Activated CD4-positive, alpha-beta T cell treated with anti-CD3 and anti-CD28 coated beads, Interleukin-2, Interleukin-6, amounts not matched to agents 100 ng/mL and 50 ng/mL, durations not matched to agents 16 hours and 8 hours (primary cell): ENCODE results near the gene KIF16B.

Experiments used
- DNase-seq: peaks from one replicate; pipeline ENCODE4 v3.0.0-alpha.2; 2020

The KIF16B gene

DNA sequence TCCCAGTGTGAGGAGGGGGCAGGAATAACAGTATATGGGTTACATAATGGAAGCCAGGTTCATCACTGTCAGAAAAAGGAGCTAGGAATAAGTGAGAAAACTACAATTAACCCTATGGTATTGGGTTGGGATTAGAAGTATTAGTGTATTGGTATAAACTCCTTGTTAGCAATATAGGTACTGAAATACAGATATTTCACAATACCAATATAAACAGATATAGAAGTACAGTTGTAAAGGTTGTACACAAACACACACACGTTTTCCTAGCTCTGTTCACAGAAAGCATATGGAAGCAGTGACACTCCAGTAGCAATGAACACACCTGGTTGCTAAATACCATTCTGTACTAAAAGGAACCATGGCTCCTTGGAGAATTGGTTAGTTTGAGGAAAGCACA lies 148.5 kb downstream of the KIF16B start:
- DNase-seq, result no peak

DNA sequence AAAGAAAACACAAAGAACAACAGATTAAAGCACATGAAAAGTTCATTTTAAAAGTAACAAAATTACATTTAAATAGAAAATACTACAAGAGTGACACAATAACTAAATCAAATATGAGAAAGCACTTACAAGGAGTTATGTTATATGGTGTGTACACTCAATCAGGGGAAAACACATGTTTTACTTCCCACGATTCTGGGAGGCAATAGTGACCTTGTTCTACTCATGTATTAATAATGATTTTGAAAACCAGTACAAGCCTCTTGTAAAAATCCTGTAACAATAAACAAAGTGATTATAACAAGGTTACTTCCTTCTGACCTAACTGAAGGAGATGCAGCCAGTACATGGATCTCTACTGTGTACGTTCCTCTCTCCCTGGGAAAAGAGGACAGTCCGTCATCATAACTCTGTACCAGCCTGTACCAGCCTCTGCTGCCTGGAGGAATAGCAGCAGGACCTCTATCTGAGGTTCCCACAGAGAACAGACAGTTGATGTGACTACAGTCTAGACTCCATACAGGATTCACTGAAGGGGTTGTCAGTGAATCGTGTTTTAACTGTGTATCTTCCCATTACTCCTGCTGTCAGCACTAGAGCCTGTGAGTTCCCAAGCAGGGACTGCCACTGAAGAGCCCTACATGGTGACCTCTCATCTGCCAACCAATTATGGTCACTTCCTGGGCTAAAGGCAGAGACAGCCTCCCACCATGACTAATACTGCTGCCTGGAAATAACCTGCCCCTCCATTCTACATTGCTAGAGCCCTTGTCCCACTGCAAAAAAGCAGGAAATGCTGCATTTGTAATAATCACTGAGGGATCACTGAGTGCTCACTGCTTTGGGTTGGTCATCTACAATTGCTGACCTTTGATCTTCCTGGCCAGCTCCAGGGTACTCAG lies 149.7 kb downstream of the KIF16B start:
- DNase-seq, result no peak

DNA sequence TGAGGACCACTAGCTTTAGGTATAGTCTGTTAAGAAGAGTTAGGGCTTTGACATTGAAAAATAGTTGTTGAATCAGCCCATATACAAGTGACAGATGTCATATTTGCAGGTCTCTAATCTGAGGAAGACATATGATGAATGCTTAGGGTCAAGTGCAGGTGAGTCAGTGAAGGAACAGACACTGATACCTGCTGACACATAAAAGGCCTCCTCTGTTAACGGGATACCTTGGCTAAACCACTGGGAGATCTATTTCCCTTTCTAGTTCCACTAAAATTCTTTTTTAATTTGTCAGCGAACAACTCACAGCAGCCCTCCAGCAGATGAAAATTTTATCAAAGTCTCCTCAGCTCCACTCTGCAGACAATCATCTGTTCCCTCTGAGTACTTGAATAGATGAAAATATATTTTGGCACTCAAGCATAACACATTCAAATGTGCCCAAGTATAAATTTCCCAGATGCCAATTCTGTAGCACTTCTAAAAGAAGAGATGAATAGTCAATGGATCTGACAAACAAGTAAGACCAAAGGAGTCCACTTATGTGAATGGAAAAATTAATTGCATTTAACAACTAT lies 154.0 kb downstream of the KIF16B start:
- DNase-seq, result no peak

DNA sequence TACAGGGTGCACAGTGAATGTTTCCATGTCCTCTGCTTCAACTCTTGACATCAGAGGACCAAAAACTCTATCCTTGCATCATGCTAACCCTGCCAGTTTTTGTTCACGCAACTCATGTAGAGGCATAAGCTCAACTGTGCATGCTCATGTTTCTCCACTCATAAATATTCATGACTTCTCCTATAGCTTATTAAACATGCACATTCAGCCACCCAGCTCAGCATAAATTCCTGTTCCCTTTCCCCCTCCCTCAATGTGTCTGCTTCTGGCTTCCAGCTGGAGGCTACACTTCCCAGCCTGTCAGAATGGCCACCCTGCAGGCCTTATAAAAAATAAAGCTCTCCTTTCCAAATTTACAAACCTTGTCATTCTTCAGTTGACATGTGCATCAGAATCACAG lies 154.6 kb downstream of the KIF16B start:
- no peak for DNase-seq

DNA sequence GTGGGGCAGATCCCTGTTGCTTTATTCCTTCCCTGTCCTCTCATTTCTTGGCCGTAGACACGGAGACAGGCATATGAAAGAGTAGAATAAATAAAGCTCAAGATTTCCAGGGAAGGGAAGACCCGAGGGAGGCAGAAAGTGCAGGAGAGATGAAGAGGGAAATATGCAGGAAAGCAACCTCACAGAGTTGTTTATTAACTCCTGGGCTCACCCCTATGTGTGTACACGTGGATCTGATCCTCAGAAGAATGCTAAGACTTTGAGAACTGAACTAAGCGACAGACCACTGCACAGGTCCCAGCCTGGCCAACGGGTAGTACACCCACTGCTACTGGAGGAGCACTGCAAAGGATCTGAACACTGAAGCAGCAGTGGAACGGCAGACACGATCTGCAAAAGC lies 156.2 kb downstream of the KIF16B start:
- DNase-seq, result no peak

DNA sequence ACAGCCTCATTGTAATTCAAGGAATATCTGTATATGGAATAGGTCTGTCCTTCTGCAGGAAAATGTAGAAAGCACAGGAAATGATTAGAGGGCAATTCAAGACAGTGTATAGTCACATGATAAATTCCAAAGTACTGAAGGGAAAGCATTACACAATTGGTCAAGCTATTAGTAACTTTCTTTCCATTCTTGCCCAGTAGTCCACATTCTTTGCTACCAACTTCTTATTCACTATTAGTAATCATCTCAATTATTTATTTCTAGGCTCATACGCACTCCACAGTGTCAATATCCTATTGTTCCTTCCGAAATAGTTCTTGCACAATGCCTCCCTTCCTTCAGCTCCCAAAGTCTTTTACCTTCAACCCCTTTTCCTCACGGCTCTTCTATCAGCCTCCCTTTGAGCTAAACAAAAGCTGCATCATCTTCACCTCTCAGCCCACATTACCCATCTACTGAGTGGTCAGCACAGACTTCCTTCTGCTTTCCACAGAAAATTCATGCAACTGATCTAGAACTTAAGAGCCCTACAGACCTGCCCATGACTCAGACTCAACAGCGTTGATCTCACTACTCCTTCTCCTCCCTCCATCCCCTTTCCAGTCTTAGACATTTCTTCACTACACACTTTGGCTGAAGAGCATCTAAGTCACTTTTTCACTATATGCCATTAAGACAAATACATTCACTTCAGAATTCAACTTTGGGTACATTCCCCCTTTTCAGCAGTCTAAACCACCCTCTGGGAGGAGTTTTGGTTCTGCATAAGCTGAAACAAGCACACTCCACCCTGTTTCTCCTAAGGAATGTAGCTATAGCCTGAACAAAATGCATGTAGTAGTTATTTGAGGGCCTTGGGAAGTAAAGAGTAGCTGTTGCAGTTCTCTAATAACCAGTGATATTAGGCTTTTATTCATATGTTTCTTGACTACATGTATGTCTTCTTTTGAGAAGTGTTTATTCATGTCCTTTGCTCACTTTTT lies 157.9 kb downstream of the KIF16B start:
- no peak for DNase-seq

DNA sequence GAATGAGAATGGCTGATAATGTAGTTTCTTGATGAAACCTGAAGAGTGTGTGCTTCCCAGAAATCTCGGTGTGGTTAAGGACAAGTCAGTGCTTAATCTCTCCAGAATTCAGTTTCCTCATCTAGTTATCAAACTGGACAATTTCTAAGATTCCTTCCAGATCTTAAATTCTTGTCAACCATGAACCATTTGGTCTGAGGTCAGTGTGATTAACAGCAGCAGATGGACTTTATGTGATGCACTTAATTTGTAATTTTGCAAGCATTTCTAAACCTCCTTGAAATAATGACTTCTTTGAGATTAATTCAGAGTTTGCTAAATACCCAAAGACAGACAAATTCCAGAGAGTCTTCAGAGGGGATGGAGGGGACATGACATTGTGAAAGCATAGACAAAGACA lies 160.3 kb downstream of the KIF16B start:
- no peak for DNase-seq

DNA sequence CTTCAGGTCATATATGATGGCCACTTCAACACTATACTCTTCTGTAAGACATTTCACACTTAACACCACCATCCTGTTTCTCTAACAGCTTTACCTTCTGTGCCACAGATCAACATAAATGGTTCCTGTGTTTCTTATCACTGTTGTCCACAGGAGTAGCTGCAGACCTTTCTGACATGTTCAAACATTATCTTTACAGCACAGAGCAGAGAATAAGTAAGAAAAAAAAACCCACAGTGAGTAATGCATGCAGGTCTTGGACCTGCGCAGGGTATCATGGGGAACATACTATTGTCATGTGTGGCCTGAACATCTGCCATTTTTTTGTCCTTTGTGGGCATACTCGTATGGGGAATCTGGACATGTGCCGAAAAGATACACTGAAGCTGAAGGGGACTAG lies 161.9 kb downstream of the KIF16B start:
- no peak for DNase-seq

DNA sequence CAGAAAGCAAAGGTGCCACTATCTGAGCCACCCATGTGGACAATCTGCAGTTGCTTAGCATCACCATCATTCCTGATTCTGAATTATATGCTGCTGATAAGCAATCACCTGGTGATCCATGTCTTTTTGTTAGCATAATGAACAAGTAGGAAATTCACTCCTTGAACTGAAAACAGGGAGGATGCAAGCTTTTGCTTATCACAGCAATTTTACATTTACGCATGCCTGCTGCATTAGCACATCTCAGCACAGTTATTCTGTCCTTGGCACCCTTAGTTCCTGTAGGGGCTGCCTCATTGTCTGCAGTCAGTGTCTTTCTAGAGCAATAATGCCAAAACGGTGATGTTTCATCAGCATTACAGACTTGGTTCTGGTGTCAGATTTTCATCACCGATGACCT lies 162.6 kb downstream of the KIF16B start:
- no peak for DNase-seq

DNA sequence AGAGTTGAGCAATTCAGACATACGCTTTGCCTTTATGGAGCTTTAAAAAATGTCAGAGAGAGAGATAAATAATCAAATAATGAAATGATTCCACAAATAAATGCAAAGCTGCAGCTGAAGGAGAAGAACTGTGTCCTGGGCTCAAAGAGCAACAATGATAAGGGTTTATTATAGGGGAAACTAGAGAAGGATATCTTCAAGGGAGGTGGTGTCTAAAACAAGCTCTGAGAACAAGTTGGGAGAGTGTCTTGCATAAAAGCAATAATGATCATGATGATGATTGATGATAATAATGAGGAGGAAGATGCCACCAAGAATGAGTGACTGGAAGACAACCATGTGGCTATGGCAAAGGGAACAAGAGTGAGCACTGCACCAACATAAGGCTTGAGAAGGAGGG lies 164.3 kb downstream of the KIF16B start:
- DNase-seq, result no peak

DNA sequence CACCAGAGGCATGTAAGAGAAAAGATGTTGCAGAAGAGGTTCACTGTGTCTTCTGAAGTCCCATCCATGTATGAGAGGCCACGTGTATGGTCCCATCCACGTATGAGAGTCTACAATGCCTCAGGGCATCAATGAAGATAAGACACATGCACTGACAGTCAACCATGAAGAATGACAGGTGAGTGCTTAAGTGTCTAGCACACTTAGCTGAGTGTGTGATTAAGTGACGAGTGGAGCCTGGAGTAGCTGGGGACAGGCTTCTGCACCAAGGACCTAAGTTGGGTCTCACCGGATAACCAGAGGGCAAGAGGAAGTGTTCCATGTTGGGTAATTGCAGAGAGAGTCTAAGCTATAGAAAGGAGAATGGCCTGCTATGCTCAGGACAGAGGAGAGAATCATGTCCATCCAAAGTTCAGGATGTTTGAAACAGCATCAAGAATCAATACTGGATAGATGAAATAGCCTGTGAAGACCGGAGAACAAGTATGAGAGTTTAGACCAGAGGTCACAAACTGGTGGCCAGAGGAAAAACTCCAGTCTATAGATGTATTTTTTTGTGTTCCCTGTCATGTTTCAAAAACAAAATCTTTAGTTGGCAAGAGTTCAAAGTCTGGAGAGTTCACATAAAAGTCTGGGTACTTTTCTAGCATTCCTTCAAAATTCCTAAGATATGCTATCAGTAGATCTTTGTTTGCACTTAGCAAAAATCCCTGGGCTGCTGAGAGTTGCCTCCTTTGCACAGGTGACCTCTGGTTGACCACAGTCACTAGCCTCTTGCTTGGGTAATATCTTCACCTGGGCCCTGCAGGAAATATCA lies 165.8 kb downstream of the KIF16B start:
- no peak for DNase-seq

DNA sequence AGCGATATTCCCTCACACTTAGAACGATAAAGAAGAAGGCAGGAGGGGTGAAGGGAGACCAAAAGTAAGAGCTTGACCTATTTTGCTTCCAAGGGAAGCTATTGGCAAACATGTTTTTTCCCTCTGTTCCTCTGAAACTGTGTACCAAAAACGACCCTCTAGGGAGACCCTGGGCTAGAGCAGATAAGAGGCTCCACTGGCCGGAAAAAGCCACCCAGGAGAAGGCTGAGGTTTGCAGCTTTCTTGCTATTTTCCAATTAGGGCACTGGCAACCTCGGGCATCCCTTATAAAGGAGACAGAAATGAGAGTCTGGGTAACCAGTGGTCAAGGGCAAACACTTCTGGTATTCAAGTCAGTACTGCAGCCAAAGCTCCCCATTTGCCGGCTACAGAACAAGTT lies 168.0 kb downstream of the KIF16B start:
- DNase-seq, result no peak

DNA sequence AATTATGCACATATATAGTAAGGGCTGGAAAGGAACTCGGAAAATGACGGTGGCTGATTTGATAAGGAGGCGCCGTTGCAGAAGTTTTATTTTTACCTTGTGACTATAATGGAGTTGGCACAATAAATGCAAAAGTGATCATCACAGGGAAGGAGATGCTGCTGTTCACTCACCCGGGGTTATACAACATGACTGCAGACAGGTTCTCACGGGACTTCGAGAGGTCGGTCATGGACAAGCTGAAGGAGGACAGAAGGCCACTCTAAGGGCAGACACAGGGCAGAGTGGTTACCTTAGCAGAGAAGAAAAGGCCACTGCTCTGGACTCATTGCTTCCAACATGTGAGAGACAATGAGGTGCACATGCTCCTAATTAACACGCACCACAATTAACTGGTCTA lies 168.6 kb downstream of the KIF16B start:
- no peak for DNase-seq

DNA sequence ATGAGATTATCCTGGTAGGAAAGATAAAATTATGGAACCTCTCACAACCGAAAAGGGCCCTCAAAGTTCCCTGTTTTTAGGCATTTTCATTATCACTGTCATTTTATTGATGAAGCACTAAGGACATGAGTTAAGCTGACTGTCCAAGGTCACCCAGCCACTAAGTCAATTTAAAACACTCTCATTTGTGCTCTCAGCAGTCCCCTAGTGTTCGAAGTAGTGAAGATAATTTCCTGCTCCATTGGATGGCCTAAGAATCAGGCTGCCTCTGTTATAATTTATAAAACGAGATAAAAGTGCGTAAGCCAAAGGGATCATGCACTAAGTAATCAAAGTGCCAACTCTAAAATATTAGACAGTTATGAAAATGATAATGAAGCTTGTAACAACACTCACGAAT lies 169.1 kb downstream of the KIF16B start:
- DNase-seq, result no peak

DNA sequence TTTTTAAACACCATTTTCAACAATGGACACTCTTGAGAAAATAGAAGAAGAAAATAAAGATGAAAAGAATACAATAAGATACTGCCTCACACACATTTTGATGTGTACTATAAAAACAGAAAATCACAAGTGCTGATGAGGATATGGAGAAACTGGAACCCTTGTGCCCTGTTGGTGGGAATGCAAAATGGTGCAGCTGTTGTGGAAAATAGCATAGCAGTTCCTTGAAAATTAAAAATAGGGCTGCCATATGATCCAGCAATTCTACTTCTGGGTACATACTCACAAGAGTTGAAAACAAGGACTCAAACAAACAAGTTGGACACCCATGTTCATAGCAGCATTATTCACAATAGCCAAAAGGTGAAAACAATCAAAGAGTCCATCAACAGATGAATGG lies 173.0 kb downstream of the KIF16B start:
- DNase-seq, result no peak

DNA sequence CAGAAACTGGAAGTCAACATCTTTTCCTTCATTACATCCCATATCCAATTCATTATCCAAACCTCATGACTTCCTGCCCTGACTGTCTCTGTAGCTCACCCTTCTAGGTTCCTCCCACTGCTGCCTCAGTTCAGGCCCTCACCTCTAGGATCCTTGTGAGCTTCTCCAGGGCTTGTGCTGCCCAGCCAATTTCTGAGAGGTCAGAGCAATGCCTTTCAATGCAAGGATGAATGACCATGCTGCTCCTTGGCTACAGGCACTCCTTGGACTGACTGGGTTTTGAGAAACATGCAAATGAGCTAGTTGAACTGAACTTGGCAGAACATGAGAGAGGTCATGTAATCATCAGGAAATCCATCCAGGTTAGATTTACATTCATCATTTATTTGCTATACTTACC lies 173.4 kb downstream of the KIF16B start:
- DNase-seq, result no peak

DNA sequence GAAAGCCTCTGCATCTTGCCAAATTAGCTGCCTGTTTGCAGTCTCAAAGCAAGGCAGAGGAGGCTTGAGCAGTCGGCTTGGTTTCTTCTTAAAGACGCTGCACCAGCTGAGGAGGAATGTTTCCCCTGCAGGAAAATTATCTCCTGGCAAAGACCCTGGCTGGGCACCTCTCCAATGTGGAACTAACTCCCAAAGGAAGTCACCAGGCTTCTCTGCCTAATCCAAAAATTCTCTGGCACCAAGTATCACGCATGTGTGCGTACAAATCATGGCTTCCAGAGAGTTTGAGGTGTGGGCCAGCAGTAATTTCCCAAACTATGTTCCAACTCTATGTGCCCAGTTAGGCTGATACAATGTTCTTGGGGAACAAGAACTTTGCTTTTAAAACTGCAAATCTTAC lies 176.2 kb downstream of the KIF16B start:
- DNase-seq, result no peak

DNA sequence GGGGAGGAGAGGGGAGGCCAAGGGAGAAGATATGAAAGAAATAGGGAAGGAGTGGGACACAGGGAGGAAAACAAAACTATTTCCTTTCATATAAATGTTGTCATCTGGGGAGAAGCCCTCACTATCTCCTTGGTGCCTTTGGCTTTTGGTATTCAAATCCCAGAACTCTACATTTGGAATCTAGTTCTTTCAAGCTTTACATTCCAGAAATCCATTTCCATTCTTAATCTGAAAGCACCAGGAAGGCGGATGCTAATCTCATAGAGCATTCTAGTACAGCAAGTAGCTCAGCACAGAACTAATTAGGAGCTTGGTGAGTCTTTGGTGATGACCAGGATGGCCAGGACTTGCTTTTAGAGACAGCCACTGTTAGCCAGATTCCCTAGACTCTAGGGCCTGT lies 177.9 kb downstream of the KIF16B start:
- DNase-seq, result no peak

DNA sequence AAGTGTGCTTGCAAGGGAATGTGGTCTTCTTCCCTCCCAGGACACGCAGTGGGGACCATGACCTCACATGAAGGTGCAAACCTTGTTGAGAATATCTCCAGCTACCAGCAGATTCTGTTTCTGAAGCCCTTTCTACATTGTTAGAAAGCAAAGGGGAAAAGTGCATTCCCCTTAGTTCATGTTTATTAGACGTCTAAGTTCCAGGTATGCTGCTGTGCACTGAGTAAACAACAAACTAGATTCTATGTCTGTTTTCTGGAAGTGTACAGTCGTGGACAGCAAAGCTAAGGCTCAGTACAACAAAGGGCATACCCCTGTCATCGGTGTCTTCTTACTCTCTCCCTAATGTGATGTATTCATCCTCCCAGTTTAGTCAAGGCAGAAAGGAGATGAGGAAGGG lies 178.5 kb downstream of the KIF16B start:
- DNase-seq, result no peak

DNA sequence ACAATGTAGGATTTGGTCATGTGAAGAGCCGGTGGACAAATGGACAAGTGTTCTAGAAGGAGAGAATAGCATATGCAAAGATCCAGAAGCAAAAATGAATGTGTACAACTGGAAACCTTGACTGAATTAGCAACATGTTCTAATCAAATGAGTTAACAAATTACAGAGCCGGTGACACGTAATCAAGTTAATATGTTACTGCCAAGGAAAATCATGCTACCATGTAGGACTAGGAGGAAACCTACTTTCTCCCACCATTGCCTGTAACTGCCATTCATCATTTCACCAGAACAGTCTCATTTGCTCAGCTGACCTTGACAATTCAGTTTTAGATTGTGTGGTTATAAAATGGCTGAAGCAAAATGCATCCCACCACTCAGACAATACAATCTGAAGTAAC lies 179.4 kb downstream of the KIF16B start:
- DNase-seq, result no peak

DNA sequence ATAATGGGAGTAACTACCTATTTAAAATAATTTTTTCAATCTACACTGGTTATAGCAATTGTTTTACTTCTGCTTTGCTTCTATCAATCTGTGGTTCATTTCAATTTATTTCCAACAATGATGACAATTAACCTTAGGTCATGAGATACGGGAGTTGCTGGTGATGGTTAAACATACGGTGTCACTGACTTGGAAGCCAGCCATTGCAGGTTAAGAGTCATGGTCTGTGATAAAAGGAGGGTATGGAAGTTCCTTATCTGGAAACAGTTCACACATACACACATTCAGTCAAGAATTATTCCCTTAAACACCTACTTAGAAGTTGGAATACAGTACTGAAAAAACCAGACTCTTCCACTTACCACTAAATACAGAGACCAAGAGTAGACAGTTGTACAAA lies 180.0 kb downstream of the KIF16B start:
- DNase-seq, result no peak

DNA sequence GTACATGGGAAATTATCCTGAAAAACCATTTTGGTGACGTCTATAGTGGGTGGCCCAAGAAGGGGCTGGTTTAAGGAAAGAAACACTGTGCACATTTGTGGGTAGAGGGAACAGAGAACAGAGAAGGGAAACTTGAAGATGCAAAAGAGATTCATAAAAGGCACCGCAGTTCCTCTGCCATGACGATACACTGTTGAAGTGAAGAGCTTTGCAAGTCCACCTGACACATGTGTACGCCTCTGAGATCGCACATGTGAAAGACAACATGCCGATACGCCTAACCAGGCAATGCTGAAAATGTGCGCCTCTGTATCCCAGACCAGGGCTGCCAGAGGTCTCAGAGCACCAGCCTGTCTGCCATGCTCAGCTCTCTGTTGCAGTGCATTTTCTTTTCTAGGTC lies 180.9 kb downstream of the KIF16B start:
- DNase-seq, result no peak

DNA sequence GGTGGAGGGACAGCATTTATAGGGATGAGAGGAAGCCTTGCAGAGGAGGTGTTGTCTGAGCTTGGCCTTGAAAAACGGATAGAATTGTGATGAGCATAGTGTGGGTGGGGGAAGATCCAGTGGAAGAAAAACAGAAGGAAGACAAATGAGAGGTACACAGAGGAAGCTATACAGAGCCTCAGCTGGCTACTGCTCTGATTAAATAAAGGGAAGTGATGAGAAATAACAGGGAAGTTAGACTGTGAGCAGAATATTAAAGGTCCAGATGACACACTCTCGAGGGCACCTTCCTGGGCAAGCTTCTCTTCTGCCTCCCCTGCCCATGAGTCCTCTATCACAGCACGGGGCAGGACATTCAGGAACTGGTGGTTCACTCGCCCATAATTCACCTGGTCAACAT lies 182.3 kb downstream of the KIF16B start:
- DNase-seq, result no peak
